ENCODE data around the gene ZMIZ1. TPM values are rescaled to one million over a fixed set of nuclear protein-coding genes. Genes with fewer than 3 reads are reported as not detected.

Gene ZMIZ1
- polyA plus RNA-seq, 1 donor from 2014 or later: 26.8 TPM

- H2AFZ ChIP-seq (ENCODE audit: low read depth, low read length): no peak overlapping the region
- TF ChIP-seq POLR2AphosphoS5 (IDR thresholded peaks at IDR 0.05): no peak
- TF ChIP-seq REST (IDR thresholded peaks at IDR 0.05; ENCODE audit: borderline replicate concordance): no peak
- TF ChIP-seq SMC3 (conservative IDR thresholded peaks at IDR 0.05; ENCODE audit: poor library complexity): no peak
- TF ChIP-seq TAF1 (IDR thresholded peaks at IDR 0.05; ENCODE audit: low read depth): no peak
- TF ChIP-seq EZH2 (IDR thresholded peaks at IDR 0.05; ENCODE audit: borderline replicate concordance, insufficient read depth, low read length, poor library complexity, severe bottlenecking): no peak
- no peak for TF ChIP-seq MXI1 (conservative IDR thresholded peaks at IDR 0.05; ENCODE audit: poor library complexity, severe bottlenecking)
- no peak for TF ChIP-seq EP300 (conservative IDR thresholded peaks at IDR 0.05; ENCODE audit: poor library complexity, severe bottlenecking)
- no peak for TF ChIP-seq RAD21 (conservative IDR thresholded peaks at IDR 0.05)
- H3F3A ChIP-seq (ENCODE audit: insufficient read depth, low read length, poor library complexity, severe bottlenecking): no peaks in the 10 kb centered on the region
- H3K79me2 ChIP-seq (replicated peaks; ENCODE audit: insufficient read depth, low read length): peaks cover 3% of the 10 kb centered on the region
- H3K4me3 ChIP-seq (ENCODE audit: low read length): no peak overlapping the region
- H3K9ac ChIP-seq (ENCODE audit: low read length): no peak overlapping the region
- peaks cover 8% of the 10 kb centered on the region for H3K36me3 ChIP-seq (ENCODE audit: insufficient read depth, low read length)
- no peaks in the 10 kb centered on the region for H3K9me3 ChIP-seq (ENCODE audit: low read length)
- H3K4me2 ChIP-seq (ENCODE audit: low read length): no peak overlapping the region
- no peaks in the 10 kb centered on the region for H3K27me3 ChIP-seq (ENCODE audit: insufficient read depth, low read depth, low read length)
- no peaks in the 10 kb centered on the region for H3K9me2 ChIP-seq (ENCODE audit: insufficient read depth, low read length)
- peaks cover 22% of the 10 kb centered on the region for H4K20me1 ChIP-seq (ENCODE audit: insufficient read depth)
- no peak overlapping the region for H3K27ac ChIP-seq (ENCODE audit: low read length)
These were observed 214.8 kb downstream of the ZMIZ1 start for GRCh38 chr10:79283616-79284015.

- H3K79me2 ChIP-seq (replicated peaks; ENCODE audit: insufficient read depth, low read length): peaks cover 3% of the 10 kb centered on the region
- no peaks in the 10 kb centered on the region for H3K27me3 ChIP-seq (ENCODE audit: insufficient read depth, low read depth, low read length)
- peaks cover 22% of the 10 kb centered on the region for H4K20me1 ChIP-seq (ENCODE audit: insufficient read depth)
- H3K4me3 ChIP-seq (ENCODE audit: low read length): no peak overlapping the region
- no peaks in the 10 kb centered on the region for H3F3A ChIP-seq (ENCODE audit: insufficient read depth, low read length, poor library complexity, severe bottlenecking)
- H3K36me3 ChIP-seq (ENCODE audit: insufficient read depth, low read length): peaks cover 8% of the 10 kb centered on the region
- no peak for TF ChIP-seq SMC3 (conservative IDR thresholded peaks at IDR 0.05; ENCODE audit: poor library complexity)
- no peak for TF ChIP-seq MXI1 (conservative IDR thresholded peaks at IDR 0.05; ENCODE audit: poor library complexity, severe bottlenecking)
- TF ChIP-seq RAD21 (conservative IDR thresholded peaks at IDR 0.05): no peak
- no peak for TF ChIP-seq TAF1 (IDR thresholded peaks at IDR 0.05; ENCODE audit: low read depth)
- TF ChIP-seq REST (IDR thresholded peaks at IDR 0.05; ENCODE audit: borderline replicate concordance): no peak
- no peak for TF ChIP-seq EZH2 (IDR thresholded peaks at IDR 0.05; ENCODE audit: borderline replicate concordance, insufficient read depth, low read length, poor library complexity, severe bottlenecking)
- no peak for TF ChIP-seq POLR2AphosphoS5 (IDR thresholded peaks at IDR 0.05)
- H3K9me2 ChIP-seq (ENCODE audit: insufficient read depth, low read length): no peaks in the 10 kb centered on the region
- H3K4me2 ChIP-seq (ENCODE audit: low read length): no peak overlapping the region
- H3K9ac ChIP-seq (ENCODE audit: low read length): no peak overlapping the region
- no peak overlapping the region for H2AFZ ChIP-seq (ENCODE audit: low read depth, low read length)
- H3K27ac ChIP-seq (ENCODE audit: low read length): no peak overlapping the region
- H3K9me3 ChIP-seq (ENCODE audit: low read length): no peaks in the 10 kb centered on the region
These were observed 215.5 kb downstream of the ZMIZ1 start for GRCh38 chr10:79284158-79284871.
